Endothelial cell (in vitro differentiated cells): ENCODE measurements around the gene AIF1. TPM values are rescaled to one million over a fixed set of nuclear protein-coding genes. Genes with fewer than 3 reads are reported as not detected.

Experiments
- DNase-seq: peaks from one replicate; pipeline ENCODE4 v3.0.0; 2021; ENCODE audit warnings: low spot score
- H3K27ac Mint-ChIP-seq: one replicate; pipeline ENCODE4 v1.8.0; 2021; ENCODE audit warnings: mixed read lengths, inconsistent platforms; ENCODE audit not compliant: unreplicated experiment
- H3K27me3 Mint-ChIP-seq: one replicate; pipeline ENCODE4 v1.8.0; 2021; ENCODE audit warnings: mild to moderate bottlenecking, moderate library complexity, mixed read lengths, inconsistent platforms; ENCODE audit not compliant: unreplicated experiment
- H3K36me3 Mint-ChIP-seq: one replicate; pipeline ENCODE4 v1.8.0; 2021; ENCODE audit warnings: mild to moderate bottlenecking, low read depth, mixed read lengths, inconsistent platforms; ENCODE audit not compliant: unreplicated experiment
- H3K4me1 Mint-ChIP-seq: one replicate; pipeline ENCODE4 v1.8.0; 2021; ENCODE audit warnings: mild to moderate bottlenecking, mixed read lengths, inconsistent platforms; ENCODE audit not compliant: unreplicated experiment
- H3K4me3 Mint-ChIP-seq: one replicate; pipeline ENCODE4 v1.8.0; 2021; ENCODE audit warnings: mild to moderate bottlenecking, mixed read lengths, inconsistent platforms; ENCODE audit not compliant: unreplicated experiment
- H3K9me3 Mint-ChIP-seq: one replicate; pipeline ENCODE4 v1.8.0; 2021; ENCODE audit warnings: mixed read lengths, inconsistent platforms; ENCODE audit not compliant: unreplicated experiment
- total RNA-seq: library from RNA; stranded (reverse); fragmentation: NEBNext Ultra II Directional; extraction: Animal tissue kit (Norgen Biotek cat#: 25700); gene quantifications from one replicate; pipeline ENCODE4 v1.2.1, GENCODE V29; 2021; ENCODE audit not compliant: unreplicated experiment
- TF ChIP-seq, protein P1 (sequence below): fragments of 200-600 bp; sonication (generic); IDR thresholded peaks from one replicate; pipeline ENCODE4 v1.5.0; 2021; ENCODE audit warnings: antibody characterized with exemption; ENCODE audit not compliant: unreplicated experiment

The AIF1 gene
- total RNA-seq, 1 donor from 2014 or later, result 22.8 TPM

DNA sequence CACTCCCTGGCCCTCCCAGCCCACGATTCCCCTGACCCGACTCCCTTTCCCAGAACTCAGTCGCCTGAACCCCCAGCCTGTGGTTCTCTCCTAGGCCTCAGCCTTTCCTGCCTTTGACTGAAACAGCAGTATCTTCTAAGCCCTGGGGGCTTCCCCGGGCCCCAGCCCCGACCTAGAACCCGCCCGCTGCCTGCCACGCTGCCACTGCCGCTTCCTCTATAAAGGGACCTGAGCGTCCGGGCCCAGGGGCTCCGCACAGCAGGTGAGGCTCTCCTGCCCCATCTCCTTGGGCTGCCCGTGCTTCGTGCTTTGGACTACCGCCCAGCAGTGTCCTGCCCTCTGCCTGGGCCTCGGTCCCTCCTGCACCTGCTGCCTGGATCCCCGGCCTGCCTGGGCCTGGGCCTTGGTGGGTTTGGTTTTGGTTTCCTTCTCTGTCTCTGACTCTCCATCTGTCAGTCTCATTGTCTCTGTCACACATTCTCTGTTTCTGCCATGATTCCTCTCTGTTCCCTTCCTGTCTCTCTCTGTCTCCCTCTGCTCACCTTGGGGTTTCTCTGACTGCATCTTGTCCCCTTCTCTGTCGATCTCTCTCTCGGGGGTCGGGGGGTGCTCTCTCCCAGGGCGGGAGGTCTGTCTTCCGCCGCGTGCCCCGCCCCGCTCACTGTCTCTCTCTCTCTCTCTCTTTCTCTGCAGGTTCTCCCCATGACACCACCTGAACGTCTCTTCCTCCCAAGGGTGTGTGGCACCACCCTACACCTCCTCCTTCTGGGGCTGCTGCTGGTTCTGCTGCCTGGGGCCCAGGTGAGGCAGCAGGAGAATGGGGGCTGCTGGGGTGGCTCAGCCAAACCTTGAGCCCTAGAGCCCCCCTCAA is 42.8 kb upstream of the AIF1 start, which contains the start of gene LTA:
TSS of gene LTA (plus strand) at position 249 of the 871 bp plus-strand sequence. CDS start at position 703, 454 bp downstream.
- no peak for DNase-seq
- Mint-ChIP-seq H3K4me3 (no peak within 1 kb of the TSS), H3K4me1 (peaks cover 15% of the 10 kb centered on the region), H3K36me3 (no peaks in the 10 kb centered on the region), H3K27ac (peak within 1 kb of the TSS; percentile 13), H3K27me3 (peaks cover 9% of the 10 kb centered on the region), H3K9me3 (no peaks in the 10 kb centered on the region)
- TF ChIP-seq, protein P1, sequence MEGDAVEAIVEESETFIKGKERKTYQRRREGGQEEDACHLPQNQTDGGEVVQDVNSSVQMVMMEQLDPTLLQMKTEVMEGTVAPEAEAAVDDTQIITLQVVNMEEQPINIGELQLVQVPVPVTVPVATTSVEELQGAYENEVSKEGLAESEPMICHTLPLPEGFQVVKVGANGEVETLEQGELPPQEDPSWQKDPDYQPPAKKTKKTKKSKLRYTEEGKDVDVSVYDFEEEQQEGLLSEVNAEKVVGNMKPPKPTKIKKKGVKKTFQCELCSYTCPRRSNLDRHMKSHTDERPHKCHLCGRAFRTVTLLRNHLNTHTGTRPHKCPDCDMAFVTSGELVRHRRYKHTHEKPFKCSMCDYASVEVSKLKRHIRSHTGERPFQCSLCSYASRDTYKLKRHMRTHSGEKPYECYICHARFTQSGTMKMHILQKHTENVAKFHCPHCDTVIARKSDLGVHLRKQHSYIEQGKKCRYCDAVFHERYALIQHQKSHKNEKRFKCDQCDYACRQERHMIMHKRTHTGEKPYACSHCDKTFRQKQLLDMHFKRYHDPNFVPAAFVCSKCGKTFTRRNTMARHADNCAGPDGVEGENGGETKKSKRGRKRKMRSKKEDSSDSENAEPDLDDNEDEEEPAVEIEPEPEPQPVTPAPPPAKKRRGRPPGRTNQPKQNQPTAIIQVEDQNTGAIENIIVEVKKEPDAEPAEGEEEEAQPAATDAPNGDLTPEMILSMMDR, result no peak

DNA sequence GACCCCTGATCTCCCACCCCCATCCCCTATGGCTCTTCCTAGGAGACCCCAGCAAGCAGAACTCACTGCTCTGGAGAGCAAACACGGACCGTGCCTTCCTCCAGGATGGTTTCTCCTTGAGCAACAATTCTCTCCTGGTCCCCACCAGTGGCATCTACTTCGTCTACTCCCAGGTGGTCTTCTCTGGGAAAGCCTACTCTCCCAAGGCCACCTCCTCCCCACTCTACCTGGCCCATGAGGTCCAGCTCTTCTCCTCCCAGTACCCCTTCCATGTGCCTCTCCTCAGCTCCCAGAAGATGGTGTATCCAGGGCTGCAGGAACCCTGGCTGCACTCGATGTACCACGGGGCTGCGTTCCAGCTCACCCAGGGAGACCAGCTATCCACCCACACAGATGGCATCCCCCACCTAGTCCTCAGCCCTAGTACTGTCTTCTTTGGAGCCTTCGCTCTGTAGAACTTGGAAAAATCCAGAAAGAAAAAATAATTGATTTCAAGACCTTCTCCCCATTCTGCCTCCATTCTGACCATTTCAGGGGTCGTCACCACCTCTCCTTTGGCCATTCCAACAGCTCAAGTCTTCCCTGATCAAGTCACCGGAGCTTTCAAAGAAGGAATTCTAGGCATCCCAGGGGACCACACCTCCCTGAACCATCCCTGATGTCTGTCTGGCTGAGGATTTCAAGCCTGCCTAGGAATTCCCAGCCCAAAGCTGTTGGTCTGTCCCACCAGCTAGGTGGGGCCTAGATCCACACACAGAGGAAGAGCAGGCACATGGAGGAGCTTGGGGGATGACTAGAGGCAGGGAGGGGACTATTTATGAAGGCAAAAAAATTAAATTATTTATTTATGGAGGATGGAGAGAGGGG is 41.6 kb upstream of the AIF1 start:
- no peak overlapping the region for H3K4me3 Mint-ChIP-seq
- H3K4me1 Mint-ChIP-seq, result peaks cover 13% of the 10 kb centered on the region
- H3K27me3 Mint-ChIP-seq, result peaks cover 9% of the 10 kb centered on the region
- no peaks in the 10 kb centered on the region for H3K9me3 Mint-ChIP-seq
- H3K36me3 Mint-ChIP-seq, result no peaks in the 10 kb centered on the region
- TF ChIP-seq, protein P1, result no peak
- no peak for DNase-seq
- H3K27ac Mint-ChIP-seq, result peak overlapping the region; percentile 42

DNA sequence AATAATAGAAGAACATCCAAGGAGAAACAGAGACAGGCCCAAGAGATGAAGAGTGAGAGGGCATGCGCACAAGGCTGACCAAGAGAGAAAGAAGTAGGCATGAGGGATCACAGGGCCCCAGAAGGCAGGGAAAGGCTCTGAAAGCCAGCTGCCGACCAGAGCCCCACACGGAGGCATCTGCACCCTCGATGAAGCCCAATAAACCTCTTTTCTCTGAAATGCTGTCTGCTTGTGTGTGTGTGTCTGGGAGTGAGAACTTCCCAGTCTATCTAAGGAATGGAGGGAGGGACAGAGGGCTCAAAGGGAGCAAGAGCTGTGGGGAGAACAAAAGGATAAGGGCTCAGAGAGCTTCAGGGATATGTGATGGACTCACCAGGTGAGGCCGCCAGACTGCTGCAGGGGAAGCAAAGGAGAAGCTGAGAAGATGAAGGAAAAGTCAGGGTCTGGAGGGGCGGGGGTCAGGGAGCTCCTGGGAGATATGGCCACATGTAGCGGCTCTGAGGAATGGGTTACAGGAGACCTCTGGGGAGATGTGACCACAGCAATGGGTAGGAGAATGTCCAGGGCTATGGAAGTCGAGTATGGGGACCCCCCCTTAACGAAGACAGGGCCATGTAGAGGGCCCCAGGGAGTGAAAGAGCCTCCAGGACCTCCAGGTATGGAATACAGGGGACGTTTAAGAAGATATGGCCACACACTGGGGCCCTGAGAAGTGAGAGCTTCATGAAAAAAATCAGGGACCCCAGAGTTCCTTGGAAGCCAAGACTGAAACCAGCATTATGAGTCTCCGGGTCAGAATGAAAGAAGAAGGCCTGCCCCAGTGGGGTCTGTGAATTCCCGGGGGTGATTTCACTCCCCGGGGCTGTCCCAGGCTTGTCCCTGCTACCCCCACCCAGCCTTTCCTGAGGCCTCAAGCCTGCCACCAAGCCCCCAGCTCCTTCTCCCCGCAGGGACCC is 40.6 kb upstream of the AIF1 start:
- DNase-seq, result no peak
- Mint-ChIP-seq H3K27ac (no peak overlapping the region), H3K27me3 (peaks cover 8% of the 10 kb centered on the region), H3K9me3 (no peaks in the 10 kb centered on the region), H3K4me3 (no peak overlapping the region), H3K36me3 (no peaks in the 10 kb centered on the region), H3K4me1 (peaks cover 13% of the 10 kb centered on the region)
- TF ChIP-seq, protein P1, result no peak

DNA sequence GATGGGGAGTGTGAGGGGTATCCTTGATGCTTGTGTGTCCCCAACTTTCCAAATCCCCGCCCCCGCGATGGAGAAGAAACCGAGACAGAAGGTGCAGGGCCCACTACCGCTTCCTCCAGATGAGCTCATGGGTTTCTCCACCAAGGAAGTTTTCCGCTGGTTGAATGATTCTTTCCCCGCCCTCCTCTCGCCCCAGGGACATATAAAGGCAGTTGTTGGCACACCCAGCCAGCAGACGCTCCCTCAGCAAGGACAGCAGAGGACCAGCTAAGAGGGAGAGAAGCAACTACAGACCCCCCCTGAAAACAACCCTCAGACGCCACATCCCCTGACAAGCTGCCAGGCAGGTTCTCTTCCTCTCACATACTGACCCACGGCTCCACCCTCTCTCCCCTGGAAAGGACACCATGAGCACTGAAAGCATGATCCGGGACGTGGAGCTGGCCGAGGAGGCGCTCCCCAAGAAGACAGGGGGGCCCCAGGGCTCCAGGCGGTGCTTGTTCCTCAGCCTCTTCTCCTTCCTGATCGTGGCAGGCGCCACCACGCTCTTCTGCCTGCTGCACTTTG is 39.6 kb upstream of the AIF1 start, which contains the start of gene TNF:
TSS of gene TNF (plus strand) at position 231 of the 567 bp plus-strand sequence. CDS start at position 408, 177 bp downstream.
- Mint-ChIP-seq H3K9me3 (no peaks in the 10 kb centered on the region), H3K4me1 (peaks cover 15% of the 10 kb centered on the region), H3K36me3 (no peaks in the 10 kb centered on the region), H3K4me3 (no peak within 1 kb of the TSS), H3K27me3 (peaks cover 9% of the 10 kb centered on the region), H3K27ac (no peak within 1 kb of the TSS)
- TF ChIP-seq, protein P1, result no peak
- no peak for DNase-seq
